Measurements from ENCODE around the gene SLC12A2. TPM values are rescaled to one million over a fixed set of nuclear protein-coding genes. Genes with fewer than 3 reads are reported as not detected.

Gene SLC12A2
- total RNA-seq, 4 donors from 2014 or later, result 105 to 137 (median 129) TPM

- no peaks in the 10 kb centered on the region for H3K27me3 ChIP-seq
- H3K4me1 ChIP-seq, result peaks cover 0 to 13% (median 0%) of the 10 kb centered on the region in 3 donors
- 96 to 100% methylated on average over 1 to 3 of the region's 7 CpGs for WGBS, 2 donors (ENCODE audit: low coverage in 1 of 2)
- no peaks in the 10 kb centered on the region for H3K36me3 ChIP-seq
- no peak for TF ChIP-seq POLR2AphosphoS5 (IDR thresholded peaks at IDR 0.05)
- no peak for TF ChIP-seq EP300 (IDR thresholded peaks at IDR 0.05)
- TF ChIP-seq POLR2A (IDR thresholded peaks at IDR 0.05), result no peak
- TF ChIP-seq CTCF (IDR thresholded peaks at IDR 0.05), result no peak
- no peak overlapping the region for H3K4me3 ChIP-seq
- H3K9me3 ChIP-seq, result no peaks in the 10 kb centered on the region
- no peak for ATAC-seq
- no peak overlapping the region for H3K27ac ChIP-seq
These were observed 151.5 kb downstream of the SLC12A2 start for GRCh38 chr5:128234928-128235641.

- WGBS, 2 donors (ENCODE audit: low coverage in 1 of 2), result 92 to 94% methylated on average over 7 of the region's 7 CpGs
- no peaks in the 10 kb centered on the region for H3K27me3 ChIP-seq
- ATAC-seq, result no peak
- H3K27ac ChIP-seq, result no peak overlapping the region
- no peak overlapping the region for H3K4me3 ChIP-seq
- no peaks in the 10 kb centered on the region for H3K36me3 ChIP-seq
- H3K9me3 ChIP-seq, result no peaks in the 10 kb centered on the region
- TF ChIP-seq CTCF (IDR thresholded peaks at IDR 0.05) (no peak), POLR2AphosphoS5 (IDR thresholded peaks at IDR 0.05) (no peak), EP300 (IDR thresholded peaks at IDR 0.05) (no peak), POLR2A (IDR thresholded peaks at IDR 0.05) (no peak)
- H3K4me1 ChIP-seq, result peaks cover 0 to 13% (median 0%) of the 10 kb centered on the region in 3 donors
These were observed 152.8 kb downstream of the SLC12A2 start for GRCh38 chr5:128236334-128236733.

DNA sequence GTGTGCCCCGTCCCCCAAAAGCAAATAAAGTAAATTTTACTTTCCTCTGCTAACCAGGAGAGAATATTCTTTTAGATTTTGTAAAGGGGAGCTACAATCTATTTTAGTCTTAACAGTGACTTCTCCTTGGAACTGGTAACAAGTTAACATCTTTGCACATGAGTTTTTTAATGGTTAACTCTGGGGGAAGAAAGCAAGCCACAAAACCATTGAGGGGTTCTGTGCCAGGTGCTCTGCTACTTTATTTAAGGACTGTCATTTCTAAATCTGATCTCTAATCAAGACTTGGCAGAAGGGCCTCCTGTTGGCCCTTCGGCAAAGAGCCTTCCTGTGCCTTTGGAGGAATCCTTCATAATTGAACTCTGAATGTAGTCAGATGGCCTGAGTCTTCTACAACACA lies 153.4 kb downstream of the SLC12A2 start:
- H3K27ac ChIP-seq, result no peak overlapping the region
- H3K9me3 ChIP-seq, result no peaks in the 10 kb centered on the region

GRCh38 chr5:128237546-128237945 lies 154.0 kb downstream of the SLC12A2 start:
- Histone ChIP-seq H3K4me3 (no peak overlapping the region), H3K27ac (no peak overlapping the region), H3K27me3 (no peaks in the 10 kb centered on the region), H3K36me3 (no peaks in the 10 kb centered on the region), H3K4me1 (peaks cover 0 to 13% (median 0%) of the 10 kb centered on the region in 3 donors), H3K9me3 (no peaks in the 10 kb centered on the region)
- ATAC-seq, result no peak
- WGBS, 2 donors (ENCODE audit: low coverage in 1 of 2), result 22 to 32% methylated on average over 8 of the region's 8 CpGs
- no peak for TF ChIP-seq CTCF (IDR thresholded peaks at IDR 0.05)
- TF ChIP-seq POLR2AphosphoS5 (IDR thresholded peaks at IDR 0.05), result no peak
- TF ChIP-seq POLR2A (IDR thresholded peaks at IDR 0.05), result no peak
- no peak for TF ChIP-seq EP300 (IDR thresholded peaks at IDR 0.05)

More for the DNA sequence above, 153.4 kb downstream of the SLC12A2 start:
- 54 to 81% methylated on average over 2 of the region's 2 CpGs for WGBS, 2 donors (ENCODE audit: low coverage in 1 of 2)
- no peaks in the 10 kb centered on the region for H3K27me3 ChIP-seq
- H3K4me1 ChIP-seq, result peaks cover 0 to 13% (median 0%) of the 10 kb centered on the region in 3 donors
- H3K4me3 ChIP-seq, result no peak overlapping the region
- TF ChIP-seq CTCF (IDR thresholded peaks at IDR 0.05) (no peak), EP300 (IDR thresholded peaks at IDR 0.05) (no peak), POLR2AphosphoS5 (IDR thresholded peaks at IDR 0.05) (no peak), POLR2A (IDR thresholded peaks at IDR 0.05) (no peak)
- ATAC-seq, result no peak
- H3K36me3 ChIP-seq, result no peaks in the 10 kb centered on the region
